Parathyroid adenoma (tissue), 2 donors: ENCODE data around the gene BID.

Experiments
- H2AFZ ChIP-seq: fragments of 300-600 bp; sonication (generic); one replicate; pipeline ENCODE4 v1.7.0; 2017; ENCODE audit warnings: antibody characterized with exemption, mild to moderate bottlenecking
- H3K27ac ChIP-seq: fragments of 300-600 bp; sonication (generic); one replicate; pipeline ENCODE4 v1.7.0; 2017
- H3K27me3 ChIP-seq: fragments of 300-600 bp; sonication (generic); one replicate; pipeline ENCODE4 v1.7.0; 2017; ENCODE audit warnings: low read length; ENCODE audit not compliant: control insufficient read depth, insufficient read depth
- H3K36me3 ChIP-seq: fragments of 300-600 bp; sonication (generic); one replicate; pipeline ENCODE4 v1.7.0; 2017; ENCODE audit warnings: low read length; ENCODE audit not compliant: control insufficient read depth, insufficient read depth
- H3K4me1 ChIP-seq: fragments of 300-600 bp; sonication (generic); one replicate; pipeline ENCODE4 v1.7.0; 2017; ENCODE audit warnings: control low read depth
- H3K4me2 ChIP-seq: fragments of 300-600 bp; sonication (generic); one replicate; pipeline ENCODE4 v1.7.0; 2017; ENCODE audit warnings: low read length
- H3K4me3 ChIP-seq: fragments of 300-600 bp; sonication (generic); one replicate; pipeline ENCODE4 v1.7.0; 2017; ENCODE audit warnings: low read depth, low read length
- H3K79me2 ChIP-seq: fragments of 300-600 bp; sonication (generic); one replicate; pipeline ENCODE4 v1.7.0; 2017; ENCODE audit warnings: control low read depth
- H3K9ac ChIP-seq: fragments of 300-600 bp; sonication (generic); one replicate; pipeline ENCODE4 v1.7.0; 2017; ENCODE audit warnings: mild to moderate bottlenecking
- H3K9me3 ChIP-seq: fragments of 300-600 bp; sonication (generic); one replicate; pipeline ENCODE4 v1.7.0; 2017; ENCODE audit warnings: low read length; ENCODE audit not compliant: control insufficient read depth
- CTCF ChIP-seq: fragments of 300-600 bp; sonication (generic); IDR thresholded peaks from one replicate; pipeline ENCODE4 v1.7.0; 2017; ENCODE audit warnings: antibody characterized with exemption, mild to moderate bottlenecking
- donor health status: primary hyperparathyroidism.

Gene BID

GRCh38 chr22:17815703-17816254 is 41.5 kb upstream of the BID start:
- Histone ChIP-seq H3K9ac (no peak overlapping the region), H2AFZ (no peak overlapping the region), H3K4me3 (no peak overlapping the region), H3K4me2 (no peak overlapping the region), H3K9me3 (no peaks in the 10 kb centered on the region), H3K27ac (no peak overlapping the region), H3K36me3 (no peaks in the 10 kb centered on the region), H3K4me1 (no peaks in the 10 kb centered on the region), H3K27me3 (no peaks in the 10 kb centered on the region), H3K79me2 (no peaks in the 10 kb centered on the region)
- no peak for TF ChIP-seq CTCF

GRCh38 chr22:17814830-17815229 is 40.6 kb upstream of the BID start:
- Histone ChIP-seq H2AFZ (no peak overlapping the region), H3K9me3 (no peaks in the 10 kb centered on the region), H3K4me1 (no peaks in the 10 kb centered on the region), H3K9ac (no peak overlapping the region), H3K36me3 (no peaks in the 10 kb centered on the region), H3K4me3 (no peak overlapping the region), H3K4me2 (no peak overlapping the region), H3K79me2 (no peaks in the 10 kb centered on the region), H3K27me3 (no peaks in the 10 kb centered on the region), H3K27ac (no peak overlapping the region)
- TF ChIP-seq CTCF: no peak

- Histone ChIP-seq H3K27ac (no peak overlapping the region), H3K4me1 (no peaks in the 10 kb centered on the region), H3K9ac (no peak overlapping the region), H3K4me3 (no peak overlapping the region), H2AFZ (no peak overlapping the region), H3K4me2 (no peak overlapping the region), H3K9me3 (no peaks in the 10 kb centered on the region), H3K79me2 (no peaks in the 10 kb centered on the region), H3K27me3 (no peaks in the 10 kb centered on the region), H3K36me3 (no peaks in the 10 kb centered on the region)
- TF ChIP-seq CTCF: no peak
These were observed 39.8 kb upstream of the BID start for GRCh38 chr22:17814084-17814483.

GRCh38 chr22:17811119-17811518 is 36.9 kb upstream of the BID start:
- Histone ChIP-seq H3K27ac (no peak overlapping the region), H3K79me2 (no peaks in the 10 kb centered on the region), H3K9me3 (no peaks in the 10 kb centered on the region), H2AFZ (no peak overlapping the region), H3K4me3 (no peak overlapping the region), H3K4me1 (no peaks in the 10 kb centered on the region), H3K36me3 (no peaks in the 10 kb centered on the region), H3K9ac (no peak overlapping the region), H3K4me2 (no peak overlapping the region), H3K27me3 (no peaks in the 10 kb centered on the region)
- no peak for TF ChIP-seq CTCF

GRCh38 chr22:17810570-17811116 is 36.4 kb upstream of the BID start:
- no peaks in the 10 kb centered on the region for H3K9me3 ChIP-seq
- no peaks in the 10 kb centered on the region for H3K79me2 ChIP-seq
- TF ChIP-seq CTCF: no peak
- no peaks in the 10 kb centered on the region for H3K27me3 ChIP-seq
- H3K4me3 ChIP-seq: no peak overlapping the region
- H3K4me1 ChIP-seq: no peaks in the 10 kb centered on the region
- H3K4me2 ChIP-seq: no peak overlapping the region
- no peaks in the 10 kb centered on the region for H3K36me3 ChIP-seq
- H3K27ac ChIP-seq: no peak overlapping the region
- no peak overlapping the region for H3K9ac ChIP-seq
- H2AFZ ChIP-seq: no peak overlapping the region
